DOHH2 (cell line): ENCODE data around the gene FOXK2.

ENCODE experiments used
- H3F3A ChIP-seq: fragments of 200-600 bp; sonication (generic), shearing (Covaris generic); 2 replicates; pipeline ENCODE4 v1.6.0; 2016; ENCODE audit warnings: antibody characterized with exemption, mild to moderate bottlenecking; ENCODE audit not compliant: control insufficient read depth, insufficient read depth
- H3K27ac ChIP-seq: fragments of 200-600 bp; sonication (generic); 2 replicates; pipeline ENCODE4 v1.5.1; 2014; ENCODE audit warnings: low read depth, mild to moderate bottlenecking, low read length, moderate library complexity
- H3K27me3 ChIP-seq: fragments of 200-600 bp; sonication (generic); 2 replicates; pipeline ENCODE4 v1.6.1; 2014; ENCODE audit warnings: mild to moderate bottlenecking, low read length, mixed read lengths; ENCODE audit not compliant: control insufficient read depth
- H3K36me3 ChIP-seq: fragments of 200-600 bp; sonication (generic); 2 replicates; pipeline ENCODE4 v1.6.1; 2014; ENCODE audit warnings: mild to moderate bottlenecking, low read length, moderate library complexity, mixed read lengths; ENCODE audit not compliant: control insufficient read depth
- H3K4me1 ChIP-seq: fragments of 200-600 bp; sonication (generic); 2 replicates; pipeline ENCODE4 v1.6.1; 2014; ENCODE audit warnings: mild to moderate bottlenecking, low read length, mixed read lengths; ENCODE audit not compliant: control insufficient read depth
- H3K4me2 ChIP-seq: fragments of 200-600 bp; sonication (generic); 2 replicates; pipeline ENCODE4 v1.6.0; 2014; ENCODE audit warnings: mild to moderate bottlenecking, low read length, moderate library complexity
- H3K4me3 ChIP-seq: fragments of 200-600 bp; sonication (generic); 2 replicates; pipeline ENCODE4 v1.5.1; 2014; ENCODE audit warnings: mild to moderate bottlenecking, low read length, mixed read lengths
- H3K79me2 ChIP-seq: fragments of 200-600 bp; sonication (generic); 2 replicates; pipeline ENCODE4 v1.6.1; 2014; ENCODE audit warnings: mild to moderate bottlenecking, low read length, mixed read lengths; ENCODE audit not compliant: control insufficient read depth
- H3K9me2 ChIP-seq: fragments of 200-600 bp; sonication (generic); replicated peaks from 2 replicates; pipeline ENCODE4 v1.6.1; 2014; ENCODE audit warnings: mild to moderate bottlenecking, low read length, mixed read lengths; ENCODE audit not compliant: control insufficient read depth
- H3K9me3 ChIP-seq: fragments of 200-600 bp; sonication (generic); 2 replicates; pipeline ENCODE4 v1.6.1; 2014; ENCODE audit warnings: antibody characterized with exemption, low read length, mixed read lengths; ENCODE audit not compliant: control insufficient read depth, insufficient read depth
- H4K20me1 ChIP-seq: fragments of 200-600 bp; sonication (generic); 2 replicates; pipeline ENCODE4 v1.6.0; 2014; ENCODE audit warnings: low read depth, mild to moderate bottlenecking, antibody characterized with exemption, low read length, moderate library complexity; ENCODE audit not compliant: control insufficient read depth, insufficient read depth
- CTCF ChIP-seq: fragments of 200-600 bp; sonication (generic); IDR thresholded peaks from one replicate; pipeline ENCODE4 v1.5.1; 2014; ENCODE audit warnings: antibody characterized with exemption, mild to moderate bottlenecking, low read depth, low read length; ENCODE audit not compliant: poor library complexity, severe bottlenecking
- EZH2phosphoT487 ChIP-seq: fragments of 200-600 bp; sonication (generic); IDR thresholded peaks from 2 replicates; pipeline ENCODE4 v1.6.1; 2017; ENCODE audit warnings: borderline replicate concordance, mild to moderate bottlenecking, antibody characterized with exemption, low read length, moderate library complexity, mixed read lengths

The FOXK2 gene

GRCh38 chr17:82639628-82640027 is 120.1 kb downstream of the FOXK2 start:
- H3K27ac ChIP-seq, result no peak overlapping the region
- no peaks in the 10 kb centered on the region for H3K9me3 ChIP-seq
- no peaks in the 10 kb centered on the region for H3K27me3 ChIP-seq
- H3K36me3 ChIP-seq, result peaks cover 71% of the 10 kb centered on the region
- 0 out of 2 replicates have a peak, but pooled peaks cover 5% of the 10 kb centered on the region for H4K20me1 ChIP-seq
- no peaks in the 10 kb centered on the region for H3F3A ChIP-seq
- H3K4me2 ChIP-seq, result no peak overlapping the region
- H3K9me2 ChIP-seq, result no peaks in the 10 kb centered on the region
- no peak overlapping the region for H3K4me3 ChIP-seq
- no peaks in the 10 kb centered on the region for H3K4me1 ChIP-seq
- TF ChIP-seq CTCF, result no peak
- TF ChIP-seq EZH2phosphoT487, result no peak
- H3K79me2 ChIP-seq, result peaks cover 98% of the 10 kb centered on the region

- no peak overlapping the region for H3K27ac ChIP-seq
- H3K4me3 ChIP-seq, result no peak overlapping the region
- peaks cover 98% of the 10 kb centered on the region for H3K79me2 ChIP-seq
- no peak overlapping the region for H3K4me2 ChIP-seq
- no peaks in the 10 kb centered on the region for H3K9me3 ChIP-seq
- H3K27me3 ChIP-seq, result no peaks in the 10 kb centered on the region
- H3K4me1 ChIP-seq, result no peaks in the 10 kb centered on the region
- H3K36me3 ChIP-seq, result peaks cover 69% of the 10 kb centered on the region
- no peaks in the 10 kb centered on the region for H3F3A ChIP-seq
- H4K20me1 ChIP-seq, result 0 out of 2 replicates have a peak, but pooled peaks cover 5% of the 10 kb centered on the region
- H3K9me2 ChIP-seq, result no peaks in the 10 kb centered on the region
- TF ChIP-seq EZH2phosphoT487 (no peak), CTCF (no peak)
These were observed 120.5 kb downstream of the FOXK2 start for GRCh38 chr17:82640036-82640435.

GRCh38 chr17:82642022-82642421 is 122.5 kb downstream of the FOXK2 start:
- peaks cover 66% of the 10 kb centered on the region for H3K36me3 ChIP-seq

More at GRCh38 chr17:82642022-82642421, 122.5 kb downstream of the FOXK2 start:
- no peaks in the 10 kb centered on the region for H3K27me3 ChIP-seq
- H4K20me1 ChIP-seq, result peaks cover 20% of the 10 kb centered on the region
- H3K4me3 ChIP-seq, result no peak overlapping the region
- peaks cover 7% of the 10 kb centered on the region for H3K4me1 ChIP-seq
- no peaks in the 10 kb centered on the region for H3F3A ChIP-seq
- H3K9me3 ChIP-seq, result no peaks in the 10 kb centered on the region
- no peak for TF ChIP-seq CTCF
- no peak for TF ChIP-seq EZH2phosphoT487
- no peak overlapping the region for H3K27ac ChIP-seq
- no peak overlapping the region for H3K4me2 ChIP-seq
- no peaks in the 10 kb centered on the region for H3K9me2 ChIP-seq
- peaks cover 98% of the 10 kb centered on the region for H3K79me2 ChIP-seq
